Mucosa of rectum (tissue), 2 donors: ENCODE measurements around the gene ESCO1.

Experiments used
- H3K27ac ChIP-seq, 2 donors: one replicate each; pipeline ENCODE4 v1.7.0; 2013; ENCODE audit warnings: inconsistent platforms in 2 of 2, low read depth in 2 of 2, low read length in 2 of 2
- H3K27me3 ChIP-seq, 2 donors: one replicate each; pipeline ENCODE4 v1.7.0; 2013; ENCODE audit warnings: low read length in 2 of 2; ENCODE audit not compliant: control insufficient read depth in 2 of 2, insufficient read depth in 2 of 2
- H3K36me3 ChIP-seq, 2 donors: one replicate each; pipeline ENCODE4 v1.7.0; 2013; ENCODE audit warnings: low read length in 2 of 2; ENCODE audit not compliant: control insufficient read depth in 2 of 2, insufficient read depth in 2 of 2
- H3K4me1 ChIP-seq, 2 donors: one replicate each; pipeline ENCODE4 v1.7.0; 2013; ENCODE audit warnings: low read length in 2 of 2, mild to moderate bottlenecking in 1 of 2; ENCODE audit not compliant: control insufficient read depth in 2 of 2, insufficient read depth in 2 of 2
- H3K4me3 ChIP-seq, 2 donors: one replicate each; pipeline ENCODE4 v1.7.0; 2013; ENCODE audit warnings: low read length in 2 of 2
- H3K9ac ChIP-seq, 2 donors: one replicate each; pipeline ENCODE4 v1.7.0; 2013; ENCODE audit warnings: low read length in 2 of 2, low read depth in 1 of 2, mild to moderate bottlenecking in 1 of 2
- H3K9me3 ChIP-seq, 2 donors: one replicate each; pipeline ENCODE4 v1.7.0; 2013; ENCODE audit warnings: low read length in 2 of 2; ENCODE audit not compliant: control insufficient read depth in 2 of 2
- donor health status: healthy.
- donor health status: Normal muscosa, but diverticular disease.

Gene ESCO1

DNA sequence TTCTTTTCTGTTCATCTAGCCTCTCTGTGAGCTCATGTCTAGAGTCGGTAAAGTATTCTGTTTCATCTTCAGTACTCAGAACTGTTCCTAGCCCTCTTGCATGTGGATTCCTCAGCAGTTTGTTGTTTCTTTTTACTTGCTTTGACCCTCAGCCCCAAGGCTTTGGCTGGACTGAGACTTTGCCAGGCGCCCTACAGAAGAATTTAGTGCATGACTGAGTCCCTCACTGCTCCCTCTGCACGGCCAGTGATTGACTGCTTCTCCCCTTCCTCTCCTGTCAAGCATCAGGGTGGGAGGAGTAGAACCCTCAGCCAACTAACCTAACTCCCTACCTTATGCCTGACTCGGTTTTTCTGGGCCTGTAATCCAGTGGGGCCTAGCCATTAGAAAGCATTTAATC, 109.8 kb downstream of the ESCO1 start:
- no peaks in the 10 kb centered on the region for H3K36me3 ChIP-seq
- H3K4me3 ChIP-seq: no peak overlapping the region
- H3K27me3 ChIP-seq: no peaks in the 10 kb centered on the region
- H3K9ac ChIP-seq: no peak overlapping the region
- H3K27ac ChIP-seq: no peak overlapping the region
- no peaks in the 10 kb centered on the region for H3K4me1 ChIP-seq
- H3K9me3 ChIP-seq: no peaks in the 10 kb centered on the region

GRCh38 chr18:21489919-21490495, 110.5 kb downstream of the ESCO1 start:
- no peak overlapping the region for H3K4me3 ChIP-seq

GRCh38 chr18:21489119-21489750, 111.3 kb downstream of the ESCO1 start:
- H3K4me3 ChIP-seq: no peak overlapping the region
- no peaks in the 10 kb centered on the region for H3K36me3 ChIP-seq
- H3K4me1 ChIP-seq: no peaks in the 10 kb centered on the region
- H3K27ac ChIP-seq: no peak overlapping the region
- no peaks in the 10 kb centered on the region for H3K9me3 ChIP-seq
- H3K27me3 ChIP-seq: no peaks in the 10 kb centered on the region
- H3K9ac ChIP-seq: no peak overlapping the region

More at GRCh38 chr18:21489919-21490495, 110.5 kb downstream of the ESCO1 start:
- no peaks in the 10 kb centered on the region for H3K27me3 ChIP-seq
- no peak overlapping the region for H3K27ac ChIP-seq
- H3K4me1 ChIP-seq: no peaks in the 10 kb centered on the region
- no peaks in the 10 kb centered on the region for H3K9me3 ChIP-seq
- no peaks in the 10 kb centered on the region for H3K36me3 ChIP-seq
- no peak overlapping the region for H3K9ac ChIP-seq

DNA sequence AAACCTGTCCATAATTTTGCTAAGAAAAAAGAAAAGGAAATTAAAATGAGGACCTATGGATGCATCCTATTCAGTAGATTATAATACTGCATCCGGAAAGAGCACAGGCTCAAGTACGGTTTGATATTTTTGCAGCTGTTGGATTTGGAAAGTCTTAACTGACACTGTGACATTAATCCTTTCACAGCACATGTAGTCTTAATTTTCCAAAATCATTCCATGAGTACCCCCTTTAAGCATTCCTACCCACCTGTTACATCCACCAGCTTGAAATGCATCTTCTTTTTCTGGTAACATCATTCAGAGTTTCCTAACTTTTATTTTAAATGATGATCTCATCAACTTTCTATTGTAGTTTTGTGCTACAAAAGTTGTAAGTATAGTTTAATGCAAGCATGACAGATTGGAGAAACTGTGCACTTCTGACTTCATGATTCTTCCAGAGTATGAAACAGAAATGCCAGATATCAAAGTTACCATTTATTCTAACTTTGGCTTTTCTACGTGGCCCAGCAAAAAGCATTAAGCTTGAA, 113.5 kb downstream of the ESCO1 start:
- Histone ChIP-seq H3K9ac (no peak overlapping the region), H3K4me1 (no peaks in the 10 kb centered on the region), H3K36me3 (no peaks in the 10 kb centered on the region), H3K27ac (no peak overlapping the region), H3K27me3 (no peaks in the 10 kb centered on the region), H3K9me3 (no peaks in the 10 kb centered on the region), H3K4me3 (no peak overlapping the region)

DNA sequence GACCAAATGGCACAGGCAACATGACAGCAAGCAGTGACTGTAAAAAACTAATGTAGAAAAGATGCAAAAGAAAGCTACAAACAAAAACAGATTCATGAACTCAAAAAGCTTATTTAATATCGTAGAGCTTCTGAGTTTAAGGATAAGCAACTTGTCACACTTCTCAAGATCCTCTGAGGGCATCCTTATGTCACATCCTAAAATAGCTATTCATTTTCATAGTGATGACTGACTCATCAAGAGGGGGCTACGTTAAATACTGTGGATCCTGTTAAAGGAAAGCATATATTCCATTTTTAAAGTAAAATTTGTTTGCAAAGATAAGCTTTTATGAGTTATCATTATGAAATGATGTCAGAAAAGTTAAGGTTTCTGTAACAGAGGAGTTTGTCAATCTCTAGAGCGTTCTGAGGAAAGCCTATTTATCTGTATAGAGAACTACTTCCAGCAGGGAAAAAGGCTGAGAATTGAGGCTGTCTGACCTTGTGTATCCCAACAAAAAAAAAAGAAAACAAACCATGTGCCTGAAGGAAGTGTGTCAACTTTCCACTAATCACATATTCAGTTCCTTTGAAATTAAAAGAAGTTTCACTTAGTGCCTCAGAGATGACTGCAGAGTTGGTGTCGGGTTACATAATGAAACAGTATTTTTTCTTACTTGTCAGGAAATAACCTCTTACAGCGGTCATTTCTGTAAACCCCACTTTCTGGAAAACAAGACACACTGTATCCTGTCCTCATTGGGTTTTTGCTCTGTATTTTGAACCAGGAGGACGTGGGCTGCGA, 115.5 kb downstream of the ESCO1 start:
- no peaks in the 10 kb centered on the region for H3K36me3 ChIP-seq
- H3K4me1 ChIP-seq: no peaks in the 10 kb centered on the region
- H3K27me3 ChIP-seq: no peaks in the 10 kb centered on the region
- H3K9me3 ChIP-seq: no peaks in the 10 kb centered on the region
- no peak overlapping the region for H3K9ac ChIP-seq
- H3K4me3 ChIP-seq: no peak overlapping the region
- no peak overlapping the region for H3K27ac ChIP-seq

DNA sequence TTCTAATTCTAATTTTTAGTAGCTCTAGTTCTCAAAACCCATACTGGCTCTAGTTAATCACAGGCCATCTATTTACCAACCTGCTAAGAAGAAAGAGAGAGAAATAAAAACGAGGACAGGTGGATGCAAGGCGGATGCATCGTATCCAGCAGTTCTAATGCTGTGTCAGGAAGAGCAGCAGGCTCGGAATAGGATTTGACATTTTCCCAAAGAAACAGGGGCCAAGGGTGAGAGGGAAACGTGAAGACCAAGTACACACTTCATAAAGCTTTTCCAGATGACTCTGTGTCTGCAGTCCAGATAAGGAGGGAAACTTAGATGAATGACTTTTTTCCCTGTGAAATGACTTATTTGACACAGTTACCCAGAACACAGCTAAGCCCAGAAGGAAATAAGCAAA, 117.5 kb downstream of the ESCO1 start:
- Histone ChIP-seq H3K27ac (no peak overlapping the region), H3K9ac (no peak overlapping the region), H3K36me3 (no peaks in the 10 kb centered on the region), H3K4me3 (no peak overlapping the region), H3K9me3 (no peaks in the 10 kb centered on the region), H3K4me1 (no peaks in the 10 kb centered on the region), H3K27me3 (no peaks in the 10 kb centered on the region)

DNA sequence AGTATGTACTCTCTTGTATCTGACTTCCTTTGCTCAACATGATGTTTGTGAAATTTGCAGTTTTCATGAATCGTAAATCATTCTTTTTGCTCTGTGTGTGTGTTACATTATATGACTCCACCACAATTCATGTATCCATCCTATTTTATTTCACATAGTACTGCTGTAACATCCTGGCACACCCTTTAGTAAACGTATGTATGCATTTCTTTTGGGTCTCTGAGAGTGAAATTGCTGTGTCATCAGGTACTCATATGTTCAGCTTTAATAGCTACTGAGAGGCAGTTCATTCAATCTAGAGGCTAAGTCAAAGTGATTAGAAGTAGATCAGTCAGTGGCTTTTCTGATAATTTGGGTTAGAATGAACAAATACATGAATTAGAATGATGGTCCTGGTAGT, 118.8 kb downstream of the ESCO1 start:
- Histone ChIP-seq H3K9me3 (no peaks in the 10 kb centered on the region), H3K4me3 (no peak overlapping the region), H3K9ac (no peak overlapping the region), H3K27me3 (no peaks in the 10 kb centered on the region), H3K4me1 (no peaks in the 10 kb centered on the region), H3K36me3 (no peaks in the 10 kb centered on the region), H3K27ac (no peak overlapping the region)

- Histone ChIP-seq H3K9me3 (no peaks in the 10 kb centered on the region), H3K27ac (no peak overlapping the region), H3K36me3 (no peaks in the 10 kb centered on the region), H3K27me3 (no peaks in the 10 kb centered on the region), H3K4me3 (no peak overlapping the region), H3K4me1 (no peaks in the 10 kb centered on the region), H3K9ac (no peak overlapping the region)
Measured at GRCh38 chr18:21479721-21480120, 120.8 kb downstream of the ESCO1 start.
